Tibial nerve (tissue), 4 donors: Measurements from ENCODE around the gene MEX3B. TPM values are rescaled to one million over a fixed set of nuclear protein-coding genes. Genes with fewer than 3 reads are reported as not detected.
"Not testable (repeated sequence)": the region's sequence is repeated elsewhere in the genome, so short reads cannot be mapped to it uniquely, and the experiment has no call there.

ENCODE experiments used
- DNase-seq, 2 donors: peaks; one replicate each; pipeline ENCODE4 v3.0.0-alpha.2; 2019; ENCODE audit warnings: low spot score in 2 of 2
- H3K27ac ChIP-seq, 4 donors: fragments of 200-600 bp; sonication (generic) in 3 of 4; one replicate each; pipeline ENCODE4 v1.5.1; 2017 to 2019; ENCODE audit warnings: mild to moderate bottlenecking in 1 of 4
- H3K27me3 ChIP-seq, 2 donors: fragments of 200-600 bp; sonication (generic) in 1 of 2; one replicate each; pipeline versions ENCODE4 v1.5.1 to v1.6.0; 2017 to 2019
- H3K36me3 ChIP-seq, 3 donors: fragments of 200-600 bp; sonication (generic); one replicate each; pipeline ENCODE4 v1.5.1; 2018 to 2019
- H3K4me1 ChIP-seq, 4 donors: fragments of 200-600 bp; sonication (generic) in 3 of 4; one replicate each; pipeline ENCODE4 v1.5.1; 2017 to 2019
- H3K4me3 ChIP-seq, 4 donors: fragments of 200-600 bp; sonication (generic) in 3 of 4; one replicate each; pipeline ENCODE4 v1.5.1; 2017 to 2019; ENCODE audit warnings: mild to moderate bottlenecking in 1 of 4, moderate library complexity in 1 of 4
- H3K9me3 ChIP-seq, 4 donors: fragments of 200-600 bp; sonication (generic) in 3 of 4; one replicate each; pipeline ENCODE4 v1.5.1; 2017 to 2019
- EP300 ChIP-seq, 2 donors: sonication (generic); formaldehyde crosslinking; IDR thresholded peaks; one replicate each; pipeline ENCODE4 v1.6.1; 2017; ENCODE audit warnings: antibody characterized with exemption in 2 of 2, mild to moderate bottlenecking in 1 of 2
- POLR2A ChIP-seq, 2 donors: fragments of 450-650 bp; IDR thresholded peaks; one replicate each; pipeline ENCODE4 v1.6.1; 2017; ENCODE audit warnings: antibody characterized with exemption in 2 of 2, mild to moderate bottlenecking in 2 of 2, moderate library complexity in 2 of 2
- WGBS, 2 donors: methylation state at CpG; one replicate each; pipeline ENCODE4 v1.1.5; 2018; 5-methylcytosine and 5-hydroxymethylcytosine counted together
- total RNA-seq, 4 donors: library from RNA; depleted of rRNA; stranded (reverse); fragments of >200 nt; gene quantifications; one replicate each; pipeline ENCODE4 v1.1.0, GENCODE V29; 2016
- TF ChIP-seq, protein P1 (sequence below), 5 experiments: fragments of 200-600 bp in 3 of 5; fragments of 450-650 bp in 2 of 5; sonication (generic) in 3 of 5; IDR thresholded peaks; one replicate each; pipeline ENCODE4 v1.5.1; 2016 to 2019; ENCODE audit warnings: antibody characterized with exemption in 5 of 5, mild to moderate bottlenecking in 3 of 5, moderate library complexity in 2 of 5

Gene MEX3B
- total RNA-seq, 4 donors from 2014 or later: 0.30 to 1.9 (median 0.90) TPM

DNA sequence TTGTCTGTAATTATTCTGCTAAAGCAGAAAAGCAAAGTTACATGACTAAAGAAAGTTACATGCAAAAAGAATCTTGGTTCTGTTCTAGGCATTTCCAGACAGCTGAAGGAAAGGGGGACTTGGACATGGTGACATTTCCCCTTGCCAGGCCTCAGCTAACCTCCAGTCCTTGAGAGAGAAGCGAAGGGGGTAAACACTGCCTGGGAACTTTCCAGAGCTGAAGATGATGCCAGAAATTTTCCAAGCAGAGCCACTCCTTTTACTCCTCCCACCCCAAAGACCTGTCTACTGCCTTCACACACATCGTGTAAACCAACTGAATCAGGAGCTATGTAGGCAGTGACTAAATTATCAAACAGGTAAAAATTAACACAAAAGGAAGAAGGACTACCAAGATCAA lies 5.4 kb downstream of the MEX3B start:
- DNase-seq: no peak
- H3K9me3 ChIP-seq: no peaks in the 10 kb centered on the region
- H3K27ac ChIP-seq: no peak overlapping the region
- 42 to 48% methylated on average over 2 of the region's 2 CpGs for WGBS, 2 donors
- H3K4me1 ChIP-seq: peaks cover 0 to 18% (median 14%) of the 10 kb centered on the region in 4 donors
- H3K36me3 ChIP-seq: peaks cover 0 to 10% (median 0%) of the 10 kb centered on the region in 3 donors
- TF ChIP-seq, protein P1, sequence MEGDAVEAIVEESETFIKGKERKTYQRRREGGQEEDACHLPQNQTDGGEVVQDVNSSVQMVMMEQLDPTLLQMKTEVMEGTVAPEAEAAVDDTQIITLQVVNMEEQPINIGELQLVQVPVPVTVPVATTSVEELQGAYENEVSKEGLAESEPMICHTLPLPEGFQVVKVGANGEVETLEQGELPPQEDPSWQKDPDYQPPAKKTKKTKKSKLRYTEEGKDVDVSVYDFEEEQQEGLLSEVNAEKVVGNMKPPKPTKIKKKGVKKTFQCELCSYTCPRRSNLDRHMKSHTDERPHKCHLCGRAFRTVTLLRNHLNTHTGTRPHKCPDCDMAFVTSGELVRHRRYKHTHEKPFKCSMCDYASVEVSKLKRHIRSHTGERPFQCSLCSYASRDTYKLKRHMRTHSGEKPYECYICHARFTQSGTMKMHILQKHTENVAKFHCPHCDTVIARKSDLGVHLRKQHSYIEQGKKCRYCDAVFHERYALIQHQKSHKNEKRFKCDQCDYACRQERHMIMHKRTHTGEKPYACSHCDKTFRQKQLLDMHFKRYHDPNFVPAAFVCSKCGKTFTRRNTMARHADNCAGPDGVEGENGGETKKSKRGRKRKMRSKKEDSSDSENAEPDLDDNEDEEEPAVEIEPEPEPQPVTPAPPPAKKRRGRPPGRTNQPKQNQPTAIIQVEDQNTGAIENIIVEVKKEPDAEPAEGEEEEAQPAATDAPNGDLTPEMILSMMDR (IDR thresholded peaks at IDR 0.05): no peak
- TF ChIP-seq POLR2A (IDR thresholded peaks at IDR 0.05): no peak
- TF ChIP-seq EP300 (IDR thresholded peaks at IDR 0.05): no peak
- no peaks in the 10 kb centered on the region for H3K27me3 ChIP-seq
- H3K4me3 ChIP-seq: no peak overlapping the region

DNA sequence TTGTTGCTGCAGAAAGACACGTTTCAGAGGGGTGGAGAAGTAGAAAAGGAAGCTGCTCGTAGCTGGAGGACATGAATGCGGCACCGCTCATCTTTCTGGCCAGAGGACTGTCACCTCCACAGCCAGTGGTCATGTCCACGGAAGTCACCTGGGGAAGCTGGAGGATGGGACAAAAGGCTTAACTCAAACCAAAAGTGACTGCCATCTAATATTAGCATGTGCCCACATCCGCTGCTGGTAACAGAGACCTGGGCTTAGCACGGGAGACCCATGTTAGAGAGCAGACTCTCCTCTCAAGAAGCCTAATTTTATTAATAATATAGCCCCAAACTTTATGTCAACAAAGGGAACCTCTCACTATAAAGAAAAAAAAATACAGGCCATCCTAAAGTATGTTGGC lies 5.9 kb downstream of the MEX3B start:
- Histone ChIP-seq H3K4me1 (peaks cover 0 to 16% (median 14%) of the 10 kb centered on the region in 4 donors), H3K9me3 (no peaks in the 10 kb centered on the region), H3K36me3 (peaks cover 0 to 10% (median 0%) of the 10 kb centered on the region in 3 donors), H3K4me3 (no peak overlapping the region), H3K27me3 (no peaks in the 10 kb centered on the region), H3K27ac (no peak overlapping the region)
- WGBS, 2 donors: 91 to 92% methylated on average over 7 of the region's 7 CpGs
- TF ChIP-seq EP300 (IDR thresholded peaks at IDR 0.05) (no peak), POLR2A (IDR thresholded peaks at IDR 0.05) (no peak)
- TF ChIP-seq, protein P1 (IDR thresholded peaks at IDR 0.05): no peak
- no peak for DNase-seq

DNA sequence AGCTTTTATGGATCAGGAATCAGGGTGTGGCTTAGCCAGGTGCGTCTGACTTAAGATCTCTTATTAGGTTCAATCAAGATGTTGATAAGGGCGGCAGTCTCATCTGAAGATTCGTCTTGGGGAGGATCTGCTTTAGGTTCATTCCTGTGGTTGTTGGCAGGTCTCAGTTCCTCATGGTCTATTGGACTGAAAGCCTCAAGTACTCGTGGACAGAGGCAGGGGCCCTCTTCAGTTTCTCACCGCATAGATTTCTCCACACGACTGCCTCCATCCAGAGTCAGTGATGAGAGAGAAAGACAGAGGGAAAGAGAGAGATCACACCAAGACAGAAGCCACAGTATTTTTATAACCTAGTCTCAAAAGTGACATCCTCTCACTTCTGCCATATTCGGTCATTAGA lies 9.4 kb downstream of the MEX3B start:
- TF ChIP-seq, protein P1 (IDR thresholded peaks at IDR 0.05): no peak
- TF ChIP-seq POLR2A (IDR thresholded peaks at IDR 0.05) (no peak), EP300 (IDR thresholded peaks at IDR 0.05) (no peak)
- Histone ChIP-seq H3K27ac (no peak overlapping the region), H3K4me1 (no peaks in the 10 kb centered on the region), H3K9me3 (no peaks in the 10 kb centered on the region), H3K4me3 (no peak overlapping the region), H3K27me3 (no peaks in the 10 kb centered on the region), H3K36me3 (no peaks in the 10 kb centered on the region)
- no peak for DNase-seq
- 90 to 91% methylated on average over 7 of the region's 7 CpGs for WGBS, 2 donors

DNA sequence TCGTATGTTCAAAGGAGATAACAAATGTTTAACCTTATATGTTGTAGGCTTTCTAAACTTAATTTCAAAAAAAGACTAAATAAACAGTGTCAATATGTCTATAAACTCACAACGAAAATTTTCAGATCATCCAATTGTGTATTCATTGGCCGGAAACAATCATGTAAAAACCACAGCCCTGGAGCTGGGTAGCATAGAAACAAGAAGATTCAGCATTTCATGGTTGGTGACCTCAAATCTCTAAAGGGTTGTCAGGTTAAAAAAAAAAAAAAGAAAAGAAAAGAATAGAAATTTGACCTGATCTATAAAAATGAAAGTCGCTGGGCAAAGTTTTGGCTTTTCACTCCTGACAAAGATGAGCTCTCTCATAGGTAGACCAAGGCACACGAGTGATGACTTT lies 13.9 kb downstream of the MEX3B start:
- no peaks in the 10 kb centered on the region for H3K27me3 ChIP-seq
- no peaks in the 10 kb centered on the region for H3K36me3 ChIP-seq
- H3K4me3 ChIP-seq: no peak overlapping the region
- no peaks in the 10 kb centered on the region for H3K4me1 ChIP-seq
- H3K27ac ChIP-seq: no peak overlapping the region
- no peaks in the 10 kb centered on the region for H3K9me3 ChIP-seq
- DNase-seq: no peak
- 75 to 81% methylated on average over 5 of the region's 5 CpGs for WGBS, 2 donors
- TF ChIP-seq POLR2A (IDR thresholded peaks at IDR 0.05): no peak
- no peak for TF ChIP-seq EP300 (IDR thresholded peaks at IDR 0.05)
- TF ChIP-seq, protein P1 (IDR thresholded peaks at IDR 0.05): no peak

DNA sequence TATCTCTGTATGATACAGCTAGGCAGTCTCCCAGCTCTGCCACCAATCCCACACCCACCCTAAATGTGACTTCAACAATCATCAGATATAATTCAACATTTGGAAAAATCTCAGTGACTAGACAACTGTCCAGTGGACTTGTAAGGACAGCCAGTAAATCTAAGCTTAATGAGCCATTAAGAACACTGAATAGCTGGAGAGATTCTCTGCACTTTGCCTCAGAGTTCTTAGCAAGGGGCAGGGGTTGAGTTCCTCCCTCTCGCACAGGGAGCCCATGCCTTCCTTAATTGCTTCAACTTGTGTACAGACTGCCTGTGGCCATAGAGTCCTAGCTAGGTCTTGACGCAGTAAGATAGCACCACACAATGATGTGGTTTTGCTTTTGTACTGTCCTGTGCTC lies 15.6 kb downstream of the MEX3B start:
- no peaks in the 10 kb centered on the region for H3K36me3 ChIP-seq
- no peak for DNase-seq
- WGBS, 2 donors: 71 to 85% methylated on average over 2 of the region's 2 CpGs
- no peaks in the 10 kb centered on the region for H3K4me1 ChIP-seq
- H3K27ac ChIP-seq: no peak overlapping the region
- no peak overlapping the region for H3K4me3 ChIP-seq
- H3K27me3 ChIP-seq: no peaks in the 10 kb centered on the region
- no peaks in the 10 kb centered on the region for H3K9me3 ChIP-seq
- TF ChIP-seq, protein P1 (IDR thresholded peaks at IDR 0.05): no peak
- TF ChIP-seq POLR2A (IDR thresholded peaks at IDR 0.05) (no peak), EP300 (IDR thresholded peaks at IDR 0.05) (no peak)

DNA sequence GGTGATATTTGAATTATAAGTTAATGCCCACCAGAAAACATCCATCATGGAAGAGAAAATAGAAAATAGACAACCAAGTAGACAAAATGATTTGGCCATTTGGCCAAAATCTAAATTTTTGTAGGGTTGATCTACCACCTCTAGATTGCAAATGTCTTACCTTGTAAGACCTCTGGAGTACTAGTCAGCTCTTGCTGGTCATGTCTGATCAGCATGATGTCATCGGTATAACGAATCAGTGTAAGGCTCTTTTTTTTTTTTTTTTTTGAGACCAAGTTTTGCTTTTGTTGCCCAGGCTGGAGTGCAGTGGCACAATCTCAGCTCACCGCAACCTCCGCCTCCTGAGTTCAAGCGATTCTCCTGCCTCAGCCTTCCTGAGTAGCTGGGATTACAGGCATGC lies 17.7 kb downstream of the MEX3B start:
- not testable (repeated sequence) for H3K4me3 ChIP-seq, H3K4me1 ChIP-seq, H3K27ac ChIP-seq, H3K9me3 ChIP-seq, H3K36me3 ChIP-seq, DNase-seq, H3K27me3 ChIP-seq
- 76 to 87% methylated on average over 5 of the region's 5 CpGs for WGBS, 2 donors
